Spleen (tissue), 7 donors: ENCODE results near the gene KIFC3.
A peak's percentile ranks its signal among the peaks of the same experiment; 100 is the strongest.

Experiments
- CTCF ChIP-seq, 11 experiments: fragments of 200-600 bp in 7 of 11; fragments of 450-650 bp in 4 of 11; sonication (generic) in 4 of 11; IDR thresholded peaks in 8 of 11; conservative IDR thresholded peaks in 3 of 11; 1 replicate in 7 of 11; 2 replicates in 4 of 11; pipeline versions ENCODE4 v1.4.0 to v1.8.0; 2016 to 2021; ENCODE audit warnings: antibody characterized with exemption in 11 of 11, inconsistent platforms in 4 of 11, mild to moderate bottlenecking in 1 of 11
- POLR2A ChIP-seq, 3 donors: fragments of 450-650 bp; IDR thresholded peaks; one replicate each; pipeline ENCODE4 v1.5.1; 2017; ENCODE audit warnings: antibody characterized with exemption in 3 of 3, mild to moderate bottlenecking in 1 of 3
- POLR2AphosphoS5 ChIP-seq, 3 donors: sonication (generic); formaldehyde crosslinking; IDR thresholded peaks; one replicate each; pipeline ENCODE4 v1.5.1; 2017; ENCODE audit warnings: antibody characterized with exemption in 3 of 3
- donor health status: DM: no; HTN: no; CAD: no; lungs with moderate emphysema.
- donor health status: DM: no; HTN: no; CAD: no.
- donor health status: DM: no; HTN: no; CAD: no.

GRCh38 chr16:57826706-57827625 is 24.7 kb upstream of the KIFC3 start:
- TF ChIP-seq POLR2A (IDR thresholded peaks at IDR 0.05) (no peak), POLR2AphosphoS5 (IDR thresholded peaks at IDR 0.05) (peak in 2 of 3 donors; percentile 53 to 58), CTCF (IDR thresholded peaks at IDR 0.05 in 8 of 11, conservative IDR thresholded peaks at IDR 0.05 in 3 of 11) (no peak)
